Retinal pigment epithelial cell (primary cell): Measurements from ENCODE around the gene ITGB1BP1.

Experiments used
- DNase-seq: peaks from one replicate; pipeline ENCODE4 v3.0.0-alpha.2; 2010; ENCODE audit warnings: low read depth
- H3K4me3 ChIP-seq: 2 replicates; pipeline ENCODE4 v1.5.1; 2011; ENCODE audit warnings: mild to moderate bottlenecking, low read length, control low read depth, moderate library complexity
- CTCF ChIP-seq: conservative IDR thresholded peaks from 2 replicates; pipeline ENCODE4 v1.5.1; 2011; ENCODE audit warnings: low read depth, low read length, control low read depth, inconsistent platforms

Gene ITGB1BP1

GRCh38 chr2:9416962-9417316 is 6.4 kb downstream of the ITGB1BP1 start:
- no peak overlapping the region for H3K4me3 ChIP-seq
- DNase-seq = no peak
- TF ChIP-seq CTCF = no peak

- H3K4me3 ChIP-seq = no peak overlapping the region
- DNase-seq = no peak
- TF ChIP-seq CTCF = no peak
Measured at GRCh38 chr2:9416267-9416961, 6.9 kb downstream of the ITGB1BP1 start.

GRCh38 chr2:9415516-9416169 is 7.7 kb downstream of the ITGB1BP1 start:
- TF ChIP-seq CTCF = no peak
- no peak for DNase-seq
- H3K4me3 ChIP-seq = no peak overlapping the region

GRCh38 chr2:9412781-9413180 is 10.5 kb downstream of the ITGB1BP1 start:
- no peak for TF ChIP-seq CTCF
- no peak overlapping the region for H3K4me3 ChIP-seq
- DNase-seq = no peak

- H3K4me3 ChIP-seq = no peak overlapping the region
- TF ChIP-seq CTCF = no peak
- no peak for DNase-seq
Measured at GRCh38 chr2:9410108-9410507, 13.2 kb downstream of the ITGB1BP1 start.

- TF ChIP-seq CTCF = no peak
- H3K4me3 ChIP-seq = no peak overlapping the region
- no peak for DNase-seq
Measured at GRCh38 chr2:9408641-9409151, 14.6 kb downstream of the ITGB1BP1 start.

GRCh38 chr2:9407363-9407811 is 15.9 kb downstream of the ITGB1BP1 start:
- no peak for TF ChIP-seq CTCF
- no peak for DNase-seq
- no peak overlapping the region for H3K4me3 ChIP-seq
